KMS-11 (cell line): ENCODE results near the gene LRRTM4.

ENCODE experiments used
- H2AFZ ChIP-seq: fragments of 200-600 bp; sonication (generic); 2 replicates; pipeline ENCODE4 v1.6.1; 2016; ENCODE audit warnings: antibody characterized with exemption, mixed run types, low read depth
- H3K27ac ChIP-seq: fragments of 200-600 bp; sonication (generic); 2 replicates; pipeline ENCODE4 v1.6.1; 2016; ENCODE audit warnings: mild to moderate bottlenecking, mixed run types
- H3K27me3 ChIP-seq: fragments of 200-600 bp; sonication (generic); 2 replicates; pipeline ENCODE4 v1.6.1; 2017; ENCODE audit warnings: mild to moderate bottlenecking, low read depth, mixed run types, moderate library complexity; ENCODE audit not compliant: insufficient read depth
- H3K36me3 ChIP-seq: fragments of 200-600 bp; sonication (generic); 2 replicates; pipeline ENCODE4 v1.6.1; 2017; ENCODE audit warnings: mild to moderate bottlenecking, mixed run types; ENCODE audit not compliant: insufficient read depth
- H3K4me1 ChIP-seq: fragments of 200-600 bp; sonication (generic); 2 replicates; pipeline ENCODE4 v1.6.1; 2016; ENCODE audit warnings: mild to moderate bottlenecking, low read depth, mixed run types; ENCODE audit not compliant: poor library complexity, severe bottlenecking
- H3K4me2 ChIP-seq: fragments of 200-600 bp; sonication (generic); 2 replicates; pipeline ENCODE4 v1.7.0; 2016; ENCODE audit warnings: mild to moderate bottlenecking, mixed run types
- H3K4me3 ChIP-seq: fragments of 200-600 bp; sonication (generic); IDR thresholded peaks from 2 replicates; pipeline ENCODE4 v1.6.1; 2017; ENCODE audit warnings: low read depth, low read length, mixed read lengths; ENCODE audit not compliant: insufficient read depth
- H3K79me2 ChIP-seq: fragments of 200-600 bp; sonication (generic); 2 replicates; pipeline ENCODE4 v1.6.1; 2016; ENCODE audit warnings: low read depth, mixed run types; ENCODE audit not compliant: insufficient read depth
- H3K9ac ChIP-seq: fragments of 200-600 bp; sonication (generic); 2 replicates; pipeline ENCODE4 v1.6.1; 2016; ENCODE audit warnings: mild to moderate bottlenecking, mixed run types
- H4K20me1 ChIP-seq: fragments of 200-600 bp; sonication (generic); 2 replicates; pipeline ENCODE4 v1.6.1; 2016; ENCODE audit warnings: mild to moderate bottlenecking, mixed run types; ENCODE audit not compliant: insufficient read depth
- CTCF ChIP-seq: fragments of 200-600 bp; sonication (generic); conservative IDR thresholded peaks from 2 replicates; pipeline ENCODE4 v1.6.1; 2017; ENCODE audit warnings: low read depth, mild to moderate bottlenecking, antibody characterized with exemption, low read length, moderate library complexity, mixed read lengths

LRRTM4 gene

GRCh38 chr2:77018219-77018618, 504.0 kb downstream of the LRRTM4 start:
- no peaks in the 10 kb centered on the region for H3K79me2 ChIP-seq
- no peaks in the 10 kb centered on the region for H3K36me3 ChIP-seq
- H3K27ac ChIP-seq = no peak overlapping the region
- H3K4me1 ChIP-seq = no peaks in the 10 kb centered on the region
- H3K9ac ChIP-seq = no peak overlapping the region
- H3K4me2 ChIP-seq = no peak overlapping the region
- H3K4me3 ChIP-seq = no peak overlapping the region
- no peaks in the 10 kb centered on the region for H4K20me1 ChIP-seq
- H2AFZ ChIP-seq = no peak overlapping the region
- TF ChIP-seq CTCF = no peak
- H3K27me3 ChIP-seq = no peaks in the 10 kb centered on the region

- Histone ChIP-seq H3K4me1 (no peaks in the 10 kb centered on the region), H3K36me3 (no peaks in the 10 kb centered on the region), H3K4me3 (no peak overlapping the region), H4K20me1 (no peaks in the 10 kb centered on the region), H3K27me3 (no peaks in the 10 kb centered on the region), H3K79me2 (no peaks in the 10 kb centered on the region), H3K27ac (no peak overlapping the region), H3K4me2 (no peak overlapping the region), H3K9ac (no peak overlapping the region), H2AFZ (no peak overlapping the region)
- TF ChIP-seq CTCF = no peak
These were observed 504.8 kb downstream of the LRRTM4 start for GRCh38 chr2:77017355-77017745.

DNA sequence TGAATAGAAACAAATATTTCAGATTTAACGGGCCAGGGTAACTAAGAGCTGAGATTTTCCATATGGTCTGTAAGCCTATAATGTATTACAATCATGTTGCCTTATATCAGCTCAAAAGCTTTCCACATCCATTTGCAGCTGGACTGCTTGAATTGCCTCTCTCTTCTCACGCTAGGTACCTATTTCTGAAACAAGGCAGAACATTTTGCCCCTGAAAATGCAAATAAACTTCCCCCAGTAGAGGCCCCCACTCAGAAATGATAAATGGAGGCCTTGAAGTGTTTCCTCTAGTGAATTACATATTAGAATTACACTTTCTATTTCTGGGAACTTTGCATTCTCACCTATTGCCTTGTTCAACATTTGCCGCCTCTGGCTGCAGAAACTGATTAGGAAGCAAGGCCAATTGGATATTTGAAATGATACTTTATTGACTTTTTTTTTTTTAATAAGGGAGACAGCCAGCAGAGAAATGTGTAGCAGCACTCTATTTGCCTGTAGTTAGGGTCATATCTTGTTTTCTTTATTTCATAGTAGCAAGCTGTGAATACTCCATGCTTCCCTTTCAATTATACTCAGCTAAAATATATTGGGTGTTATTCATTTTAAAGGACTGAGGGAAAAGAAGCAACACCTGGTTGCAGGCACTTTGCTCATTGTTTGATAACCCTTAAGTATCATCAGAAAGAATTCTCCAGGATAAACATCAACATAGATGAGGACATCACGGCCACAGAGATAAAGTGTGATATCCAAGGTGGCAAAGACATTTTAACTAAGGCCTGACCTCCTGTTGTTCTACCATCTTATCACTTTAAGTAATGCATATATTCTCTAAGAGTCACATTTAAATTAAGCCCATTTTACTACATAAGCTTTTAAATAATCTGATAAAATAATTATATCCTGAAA, 505.5 kb downstream of the LRRTM4 start:
- H3K9ac ChIP-seq = no peak overlapping the region
- H3K79me2 ChIP-seq = no peaks in the 10 kb centered on the region
- H3K27ac ChIP-seq = no peak overlapping the region
- H3K27me3 ChIP-seq = no peaks in the 10 kb centered on the region
- no peak overlapping the region for H2AFZ ChIP-seq
- TF ChIP-seq CTCF = no peak
- no peaks in the 10 kb centered on the region for H3K36me3 ChIP-seq
- no peak overlapping the region for H3K4me3 ChIP-seq
- no peaks in the 10 kb centered on the region for H4K20me1 ChIP-seq
- no peak overlapping the region for H3K4me2 ChIP-seq
- no peaks in the 10 kb centered on the region for H3K4me1 ChIP-seq

- H3K9ac ChIP-seq = no peak overlapping the region
- no peaks in the 10 kb centered on the region for H4K20me1 ChIP-seq
- no peak for TF ChIP-seq CTCF
- H3K4me2 ChIP-seq = no peak overlapping the region
- H3K36me3 ChIP-seq = no peaks in the 10 kb centered on the region
- no peaks in the 10 kb centered on the region for H3K4me1 ChIP-seq
- no peaks in the 10 kb centered on the region for H3K79me2 ChIP-seq
- H2AFZ ChIP-seq = no peak overlapping the region
- no peak overlapping the region for H3K4me3 ChIP-seq
- no peaks in the 10 kb centered on the region for H3K27me3 ChIP-seq
- no peak overlapping the region for H3K27ac ChIP-seq
These were observed 508.2 kb downstream of the LRRTM4 start for GRCh38 chr2:77013953-77014352.
